Mesenchymal stem cell (in vitro differentiated cells and primary cell): ENCODE results near the gene NPHP4.

Experiments used
- DNase-seq: peaks from one replicate; pipeline ENCODE4 v3.0.0-alpha.2; 2013
- H2AFZ ChIP-seq: one replicate; pipeline ENCODE4 v1.6.1; 2013; ENCODE audit warnings: low read depth, mild to moderate bottlenecking, control low read depth, inconsistent platforms, low read length, moderate library complexity
- H2AK5ac ChIP-seq: 2 replicates; pipeline ENCODE4 v1.6.1; 2013; ENCODE audit warnings: low read length, moderate library complexity, mild to moderate bottlenecking, inconsistent platforms; ENCODE audit not compliant: severe bottlenecking
- H2BK120ac ChIP-seq: one replicate; pipeline ENCODE4 v1.6.1; 2013; ENCODE audit warnings: low read depth, mild to moderate bottlenecking, inconsistent platforms, low read length, moderate library complexity
- H2BK12ac ChIP-seq, 2 experiments: one replicate each; pipeline ENCODE4 v1.6.1; 2013; ENCODE audit warnings: inconsistent platforms in 2 of 2, low read length in 2 of 2, mild to moderate bottlenecking in 2 of 2, moderate library complexity in 2 of 2, control low read depth in 1 of 2
- H2BK15ac ChIP-seq: one replicate; pipeline ENCODE4 v1.6.1; 2013; ENCODE audit warnings: mild to moderate bottlenecking, low read depth, inconsistent platforms; ENCODE audit not compliant: poor library complexity, severe bottlenecking
- H2BK5ac ChIP-seq: 2 replicates; pipeline ENCODE4 v1.6.1; 2013; ENCODE audit warnings: low read depth, mild to moderate bottlenecking, low read length, control low read depth, inconsistent platforms; ENCODE audit not compliant: poor library complexity, severe bottlenecking
- H3K14ac ChIP-seq, 2 experiments: one replicate each; pipeline ENCODE4 v1.6.1; 2013; ENCODE audit warnings: inconsistent platforms in 2 of 2, low read length in 2 of 2, control low read depth in 1 of 2, mild to moderate bottlenecking in 1 of 2, moderate library complexity in 1 of 2
- H3K18ac ChIP-seq, 2 experiments: one replicate each; pipeline ENCODE4 v1.6.1; 2013; ENCODE audit warnings: inconsistent platforms in 2 of 2, low read length in 2 of 2, control low read depth in 1 of 2, low read depth in 1 of 2, mild to moderate bottlenecking in 1 of 2
- H3K23ac ChIP-seq, 2 experiments: one replicate each; pipeline ENCODE4 v1.6.1; 2013; ENCODE audit warnings: inconsistent platforms in 2 of 2, low read length in 2 of 2, mild to moderate bottlenecking in 2 of 2, moderate library complexity in 2 of 2, control low read depth in 1 of 2
- H3K27ac ChIP-seq: 2 replicates; pipeline ENCODE4 v1.5.1; 2013; ENCODE audit warnings: mild to moderate bottlenecking, moderate library complexity, low read length, control low read depth, inconsistent platforms; ENCODE audit not compliant: poor library complexity, severe bottlenecking
- H3K27me3 ChIP-seq, 2 experiments: 2 replicates each; pipeline versions ENCODE4 v1.6.1 to v1.7.0; 2013; ENCODE audit warnings: low read length in 2 of 2, mild to moderate bottlenecking in 2 of 2, moderate library complexity in 2 of 2, control low read depth in 1 of 2, inconsistent platforms in 1 of 2; ENCODE audit not compliant: control insufficient read depth in 1 of 2, insufficient read depth in 1 of 2
- H3K36me3 ChIP-seq, 2 experiments: 2 replicates each; pipeline versions ENCODE4 v1.6.1 to v1.7.0; 2013; ENCODE audit warnings: low read length in 2 of 2, control low read depth in 1 of 2, inconsistent platforms in 1 of 2, low read depth in 1 of 2, mild to moderate bottlenecking in 1 of 2; ENCODE audit not compliant: insufficient read depth in 2 of 2, control insufficient read depth in 1 of 2
- H3K4ac ChIP-seq, 2 experiments: one replicate each; pipeline ENCODE4 v1.6.1; 2013; ENCODE audit warnings: inconsistent platforms in 2 of 2, low read length in 2 of 2, mild to moderate bottlenecking in 2 of 2, moderate library complexity in 2 of 2, control low read depth in 1 of 2, low read depth in 1 of 2
- H3K4me1 ChIP-seq: 2 replicates; pipeline ENCODE4 v1.6.1; 2013; ENCODE audit warnings: low read depth, low read length, control low read depth; ENCODE audit not compliant: control insufficient read depth, insufficient read depth
- H3K4me2 ChIP-seq: 2 replicates; pipeline ENCODE4 v1.6.1; 2013; ENCODE audit warnings: low read length, mild to moderate bottlenecking, inconsistent platforms; ENCODE audit not compliant: poor library complexity, severe bottlenecking
- H3K4me3 ChIP-seq, 2 experiments: 2 replicates each; pipeline versions ENCODE4 v1.5.1 to v1.7.0; 2013; ENCODE audit warnings: low read length in 2 of 2, mild to moderate bottlenecking in 2 of 2, control low read depth in 1 of 2, low read depth in 1 of 2; ENCODE audit not compliant: insufficient read depth in 1 of 2
- H3K79me1 ChIP-seq: replicated peaks from 2 replicates; pipeline ENCODE4 v1.6.1; 2013; ENCODE audit warnings: mild to moderate bottlenecking, control low read depth, low read length, inconsistent platforms; ENCODE audit not compliant: poor library complexity, severe bottlenecking
- H3K9ac ChIP-seq: 2 replicates; pipeline ENCODE4 v1.7.0; 2013; ENCODE audit warnings: mild to moderate bottlenecking, low read length, moderate library complexity
- H3K9me3 ChIP-seq: 2 replicates; pipeline ENCODE4 v1.7.0; 2013; ENCODE audit warnings: mild to moderate bottlenecking, low read length; ENCODE audit not compliant: control insufficient read depth
- H4K8ac ChIP-seq: one replicate; pipeline ENCODE4 v1.6.1; 2013; ENCODE audit warnings: inconsistent platforms, mild to moderate bottlenecking, low read length, moderate library complexity
- H4K91ac ChIP-seq: one replicate; pipeline ENCODE4 v1.6.1; 2013; ENCODE audit warnings: mild to moderate bottlenecking, low read length, inconsistent platforms
- WGBS: methylation state at CpG from one replicate; pipeline ENCODE4 v1.1.7; 2013; ENCODE audit warnings: mixed read lengths; 5-methylcytosine and 5-hydroxymethylcytosine counted together

The NPHP4 gene

DNA sequence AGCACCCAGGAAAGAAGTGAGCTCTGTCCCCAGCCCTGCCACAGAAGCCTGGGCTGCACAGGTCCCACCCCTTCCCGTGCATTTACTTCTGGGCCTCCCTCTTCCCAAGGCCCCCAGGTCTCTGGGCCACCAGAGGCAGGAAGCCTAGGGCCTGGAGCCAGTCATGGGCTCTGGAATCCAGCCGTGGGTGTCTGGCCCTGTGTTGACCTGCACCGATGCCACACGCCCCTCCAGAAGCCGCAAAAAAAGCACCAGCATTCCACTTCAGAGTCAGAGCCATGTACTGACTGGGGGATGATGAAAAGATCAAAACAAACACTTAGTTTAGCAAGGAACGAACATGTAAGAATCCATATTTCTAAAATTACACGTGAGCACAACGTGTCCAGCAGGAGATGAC is 141.7 kb downstream of the NPHP4 start:
- DNase-seq: no peak
- Histone ChIP-seq H4K8ac (no peak overlapping the region), H3K36me3 (no peaks in the 10 kb centered on the region), H3K14ac (no peak overlapping the region), H3K23ac (no peak overlapping the region), H3K4ac (no peak overlapping the region), H4K91ac (no peak overlapping the region), H2BK15ac (no peak overlapping the region), H2BK12ac (no peak overlapping the region), H3K4me3 (no peak overlapping the region), H3K27ac (no peak overlapping the region), H2BK5ac (no peak overlapping the region), H3K4me1 (peaks cover 1% of the 10 kb centered on the region), H3K18ac (no peak overlapping the region), H3K4me2 (no peak overlapping the region), H2AFZ (no peak overlapping the region), H2AK5ac (no peak overlapping the region), H3K9ac (no peak overlapping the region), H2BK120ac (no peak overlapping the region), H3K27me3 (peaks cover 0 to 3% of the 10 kb centered on the region in 2 experiments), H3K79me1 (no peaks in the 10 kb centered on the region), H3K9me3 (no peaks in the 10 kb centered on the region)
- 82% methylated on average over 8 of the region's 8 CpGs for WGBS

DNA sequence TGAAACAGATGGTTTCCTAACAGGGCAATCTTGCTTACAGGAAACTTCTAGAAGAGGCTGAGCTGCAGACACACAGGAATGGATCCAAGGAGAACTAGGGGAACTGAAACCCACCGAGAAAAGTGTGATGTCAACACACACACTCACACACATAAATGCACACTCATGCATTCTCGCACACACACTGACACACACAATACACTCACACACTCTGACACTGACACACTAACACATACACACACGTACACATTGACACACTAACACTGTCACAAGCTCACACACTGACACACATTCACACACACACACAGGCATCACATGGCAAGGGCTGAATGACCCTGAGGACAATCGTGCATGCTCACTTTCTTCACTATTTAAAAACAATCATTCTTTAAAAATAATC is 142.7 kb downstream of the NPHP4 start:
- H3K4me2 ChIP-seq: no peak overlapping the region
- H3K4me1 ChIP-seq: no peaks in the 10 kb centered on the region
- H3K79me1 ChIP-seq: no peaks in the 10 kb centered on the region
- H4K8ac ChIP-seq: no peak overlapping the region
- peaks cover 0 to 3% of the 10 kb centered on the region in 2 experiments for H3K27me3 ChIP-seq
- no peak overlapping the region for H2BK5ac ChIP-seq
- no peak overlapping the region for H3K18ac ChIP-seq
- H2BK12ac ChIP-seq: no peak overlapping the region
- no peak overlapping the region for H2BK15ac ChIP-seq
- WGBS: 66% methylated on average over 4 of the region's 4 CpGs
- no peaks in the 10 kb centered on the region for H3K9me3 ChIP-seq
- no peak overlapping the region for H2AK5ac ChIP-seq
- no peaks in the 10 kb centered on the region for H3K36me3 ChIP-seq
- no peak overlapping the region for H3K27ac ChIP-seq
- no peak overlapping the region for H2BK120ac ChIP-seq
- H3K9ac ChIP-seq: no peak overlapping the region
- H2AFZ ChIP-seq: no peak overlapping the region
- H3K4ac ChIP-seq: no peak overlapping the region
- no peak overlapping the region for H3K23ac ChIP-seq
- H4K91ac ChIP-seq: peak overlapping the region; percentile 41
- no peak overlapping the region for H3K14ac ChIP-seq
- H3K4me3 ChIP-seq: no peak overlapping the region
- no peak for DNase-seq

DNA sequence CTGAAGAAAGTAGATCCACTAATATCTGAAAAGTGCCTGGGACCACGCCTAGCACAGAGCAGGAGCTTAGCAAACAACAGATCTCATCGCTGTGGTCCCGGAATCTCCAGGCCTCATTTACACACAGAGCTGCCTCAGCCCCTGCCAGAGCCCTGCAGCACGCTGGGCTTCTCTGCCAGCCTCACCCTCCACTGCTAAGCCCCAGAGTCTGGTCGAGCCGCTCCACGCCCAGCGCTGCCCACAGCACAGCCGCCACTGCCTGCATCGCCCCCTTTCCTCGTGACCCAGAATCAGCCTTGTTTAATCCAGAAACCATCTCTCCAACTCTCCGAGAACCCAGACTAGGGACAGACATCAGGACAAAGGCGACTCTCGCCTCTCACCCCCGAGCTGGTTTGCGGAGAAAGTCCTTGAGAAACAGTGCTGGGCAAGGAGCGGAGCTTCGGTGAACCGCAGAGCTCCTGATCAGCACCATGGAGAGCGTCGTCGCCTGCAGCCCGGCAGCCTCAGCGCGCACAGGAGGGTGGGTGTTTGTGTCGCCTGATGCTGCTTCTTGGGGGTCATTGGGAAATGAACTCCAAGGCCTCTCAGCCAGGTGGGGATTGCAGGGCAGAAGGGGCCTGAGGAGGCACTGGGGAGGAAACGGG is 145.1 kb downstream of the NPHP4 start:
- no peaks in the 10 kb centered on the region for H3K4me1 ChIP-seq
- H3K4me3 ChIP-seq: no peak overlapping the region
- H2BK120ac ChIP-seq: no peak overlapping the region
- DNase-seq: no peak
- no peak overlapping the region for H2AFZ ChIP-seq
- no peak overlapping the region for H2BK15ac ChIP-seq
- H2AK5ac ChIP-seq: no peak overlapping the region
- H3K4me2 ChIP-seq: no peak overlapping the region
- no peak overlapping the region for H3K23ac ChIP-seq
- no peaks in the 10 kb centered on the region for H3K9me3 ChIP-seq
- no peak overlapping the region for H3K18ac ChIP-seq
- no peaks in the 10 kb centered on the region for H3K36me3 ChIP-seq
- H3K14ac ChIP-seq: no peak overlapping the region
- peaks cover 0 to 9% of the 10 kb centered on the region in 2 experiments for H3K27me3 ChIP-seq
- H3K4ac ChIP-seq: no peak overlapping the region
- no peak overlapping the region for H4K8ac ChIP-seq
- H3K27ac ChIP-seq: no peak overlapping the region
- H2BK12ac ChIP-seq: no peak overlapping the region
- H3K79me1 ChIP-seq: no peaks in the 10 kb centered on the region
- 45% methylated on average over 27 of the region's 27 CpGs for WGBS
- H3K9ac ChIP-seq: no peak overlapping the region
- no peak overlapping the region for H2BK5ac ChIP-seq
- no peak overlapping the region for H4K91ac ChIP-seq

DNA sequence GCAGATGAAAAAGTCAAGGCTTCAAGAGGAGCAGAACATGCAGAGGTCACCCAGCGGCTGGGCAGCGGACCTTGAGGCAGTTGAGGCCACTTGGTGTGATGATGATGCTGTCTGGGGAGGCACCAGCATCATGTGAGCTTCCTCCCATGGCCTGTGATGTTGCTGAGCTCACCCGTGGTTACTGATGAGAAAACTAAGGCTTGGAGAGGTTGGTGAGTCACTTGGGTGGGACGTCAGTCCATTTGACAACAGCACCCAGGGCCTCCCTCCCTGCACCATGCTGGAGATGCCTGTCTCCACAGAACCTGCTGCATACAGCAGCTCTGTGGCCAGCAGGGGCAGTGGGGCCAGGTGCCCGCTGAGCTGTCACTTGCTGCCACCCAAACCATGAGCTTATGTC is 146.8 kb downstream of the NPHP4 start:
- 52% methylated on average over 5 of the region's 5 CpGs for WGBS
- Histone ChIP-seq H3K4me2 (no peak overlapping the region), H4K8ac (no peak overlapping the region), H2BK120ac (no peak overlapping the region), H2BK12ac (no peak overlapping the region), H3K9me3 (no peaks in the 10 kb centered on the region), H3K27ac (no peak overlapping the region), H3K4me1 (no peaks in the 10 kb centered on the region), H3K9ac (no peak overlapping the region), H4K91ac (no peak overlapping the region), H3K4me3 (no peak overlapping the region), H3K27me3 (peaks cover 0 to 9% of the 10 kb centered on the region in 2 experiments), H3K36me3 (no peaks in the 10 kb centered on the region), H3K18ac (no peak overlapping the region), H3K14ac (no peak overlapping the region), H3K4ac (no peak overlapping the region), H2BK15ac (no peak overlapping the region), H2BK5ac (no peak overlapping the region), H3K79me1 (no peaks in the 10 kb centered on the region), H2AFZ (no peak overlapping the region), H2AK5ac (no peak overlapping the region), H3K23ac (no peak overlapping the region)
- DNase-seq: no peak
